ENCODE results near the gene IVD.
A peak's percentile ranks its signal among the peaks of the same experiment; 100 is the strongest.

Gene IVD

DNA sequence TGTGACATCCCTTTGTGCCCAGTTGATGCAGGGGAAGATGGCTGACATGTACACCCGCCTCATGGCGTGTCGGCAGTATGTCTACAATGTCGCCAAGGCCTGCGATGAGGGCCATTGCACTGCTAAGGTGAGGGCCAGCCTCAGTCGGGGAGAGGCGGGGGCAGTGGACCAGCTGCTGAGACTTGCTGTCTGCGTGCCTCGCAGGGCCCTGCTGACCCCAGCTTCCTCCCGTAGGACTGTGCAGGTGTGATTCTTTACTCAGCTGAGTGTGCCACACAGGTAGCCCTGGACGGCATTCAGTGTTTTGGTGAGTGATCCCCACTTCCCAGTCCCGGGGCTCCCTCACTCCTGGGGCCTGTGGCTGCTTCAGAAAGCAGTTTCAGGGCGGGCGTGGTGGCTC is 10.5 kb downstream of the IVD start:
- DNase-seq, result no peak

DNA sequence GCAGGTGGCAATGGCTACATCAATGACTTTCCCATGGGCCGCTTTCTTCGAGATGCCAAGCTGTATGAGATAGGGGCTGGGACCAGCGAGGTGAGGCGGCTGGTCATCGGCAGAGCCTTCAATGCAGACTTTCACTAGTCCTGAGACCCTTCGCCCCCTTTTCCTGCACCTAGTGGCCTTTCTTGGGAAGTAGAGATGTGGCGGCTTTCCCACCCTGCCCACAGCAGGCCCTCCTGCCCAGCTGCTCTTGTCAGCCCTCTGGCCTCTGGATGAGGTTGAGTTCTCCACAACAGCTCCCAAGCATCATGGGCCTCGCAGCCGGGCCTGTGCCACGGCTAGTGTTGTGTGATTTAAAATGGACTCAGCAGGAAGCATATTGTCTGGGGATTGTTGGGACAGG is 12.5 kb downstream of the IVD start:
- DNase-seq, result no peak

DNA sequence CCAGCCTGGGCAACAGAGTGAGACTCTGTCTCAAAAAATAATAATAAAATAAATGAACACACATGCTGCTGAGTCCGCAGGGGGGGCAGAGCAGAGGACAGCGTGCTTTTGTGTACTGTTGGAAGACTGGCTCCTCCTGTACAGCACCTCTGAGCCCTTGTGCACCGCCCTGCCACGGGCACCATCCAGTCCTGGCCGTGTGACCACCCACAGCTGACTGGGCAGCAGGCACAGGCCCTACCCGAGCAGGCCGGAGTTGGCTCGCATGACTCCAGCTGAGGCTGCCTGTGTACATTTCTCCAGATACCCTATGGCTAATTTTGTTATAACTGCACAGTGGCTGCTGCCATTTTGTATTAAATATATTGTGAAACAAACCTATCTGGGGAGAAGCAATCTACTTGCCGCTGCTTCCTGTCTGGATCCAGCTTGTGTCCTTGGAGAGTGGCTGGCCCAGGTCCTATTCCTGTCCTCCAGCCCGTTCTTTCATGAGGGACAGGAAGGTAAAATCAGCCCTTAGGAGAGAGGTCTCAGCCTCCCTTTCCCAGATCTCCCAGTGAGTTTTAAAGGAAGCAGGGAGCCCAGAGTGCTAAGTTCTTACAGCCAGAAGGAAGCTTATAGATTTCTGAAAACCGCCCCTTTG is 14.6 kb downstream of the IVD start:
- no peak for DNase-seq

DNA sequence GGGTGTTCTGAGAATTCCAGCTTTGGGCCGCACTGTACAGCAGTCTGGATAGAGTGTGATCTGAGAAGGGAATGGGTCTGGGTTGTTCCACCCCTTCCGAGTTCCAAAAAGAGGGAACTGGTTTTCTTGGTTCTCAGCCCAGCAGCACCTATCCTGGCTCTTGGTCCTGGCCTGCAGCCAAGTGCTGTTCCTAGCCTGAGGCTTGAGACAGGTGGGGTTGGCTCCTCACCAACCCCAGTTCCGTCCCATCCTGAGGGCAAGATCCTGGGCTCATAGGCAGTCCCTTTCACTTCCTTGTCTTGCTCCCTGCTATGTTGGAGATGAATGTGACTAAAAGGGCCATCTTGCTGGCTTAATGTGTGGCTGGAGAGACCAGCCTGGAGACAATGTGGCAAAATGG is 15.2 kb downstream of the IVD start:
- no peak for DNase-seq

DNA sequence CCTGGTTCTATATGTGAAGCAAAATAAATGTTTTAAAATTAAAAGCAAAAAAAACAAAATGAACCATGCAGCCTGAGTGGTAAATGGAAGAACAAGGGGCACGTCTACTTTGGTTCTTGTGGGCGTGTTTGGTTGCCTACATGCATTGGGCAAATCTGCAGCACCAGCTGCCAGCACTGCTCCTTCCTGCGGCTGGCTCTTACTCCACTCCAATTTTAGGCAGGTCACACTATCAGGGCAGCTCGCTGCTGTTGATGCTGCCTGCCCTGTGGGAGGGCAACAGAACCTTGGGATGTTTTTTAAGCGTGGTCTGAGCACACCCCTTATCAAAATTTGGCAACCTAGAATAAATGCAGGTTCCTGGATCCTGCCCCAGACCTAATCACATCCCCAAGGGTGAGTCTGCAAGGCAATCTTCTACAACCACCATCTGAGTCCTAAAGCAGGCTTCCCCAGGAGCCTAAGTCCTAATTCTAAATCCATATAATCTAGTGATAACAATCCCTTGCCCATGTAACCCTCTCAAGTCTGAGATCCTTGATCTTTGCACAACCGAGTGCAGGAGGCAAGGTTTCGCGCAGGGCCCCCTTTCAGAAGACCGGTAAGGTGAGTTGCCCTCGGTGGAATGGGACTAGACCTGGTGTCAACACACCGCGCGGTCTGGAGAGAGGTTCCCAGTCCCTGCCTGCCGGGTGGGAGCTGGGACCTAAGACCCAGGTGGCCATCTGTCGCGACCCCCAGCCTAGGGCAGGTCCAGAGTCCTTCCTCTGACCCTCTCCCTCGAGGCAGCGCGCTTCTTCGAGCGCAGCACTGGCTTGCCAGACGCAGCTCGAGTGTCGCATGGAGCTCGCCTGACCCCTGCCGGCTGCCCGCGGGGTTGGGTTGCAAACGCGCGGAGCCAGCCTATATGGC is 15.9 kb downstream of the IVD start:
- peak; percentile 55 to 82 (median 71) for DNase-seq

DNA sequence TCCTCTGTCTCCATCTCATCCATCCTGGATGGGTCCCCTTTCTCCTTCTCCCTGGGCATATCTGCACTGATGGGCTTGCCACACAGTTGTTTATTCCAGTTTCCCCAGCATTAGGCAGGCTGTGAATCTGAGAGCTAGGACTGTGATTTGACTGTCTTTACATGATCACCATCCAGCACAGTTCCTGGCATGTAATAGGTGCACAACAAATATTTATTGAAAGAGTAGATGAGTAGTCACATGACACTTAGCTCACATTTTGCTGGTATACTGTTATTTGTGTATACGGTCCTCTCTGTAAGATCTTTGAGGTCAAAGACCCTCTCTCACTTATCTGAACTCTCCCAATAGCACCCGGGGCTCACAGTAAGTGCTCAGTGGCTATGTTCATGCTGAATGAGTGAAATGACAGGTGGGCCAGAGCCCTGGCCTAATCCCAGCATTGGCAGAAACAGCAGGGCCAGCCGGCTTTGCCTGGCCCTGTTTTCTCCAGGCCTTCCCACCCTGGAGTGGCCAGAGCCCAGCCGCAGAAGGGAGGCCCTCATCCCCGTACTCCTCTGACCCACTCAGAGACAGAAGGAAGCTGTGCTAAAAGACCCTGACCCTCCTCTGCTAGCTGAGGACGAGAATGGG is 19.0 kb downstream of the IVD start:
- DNase-seq, result no peak

DNA sequence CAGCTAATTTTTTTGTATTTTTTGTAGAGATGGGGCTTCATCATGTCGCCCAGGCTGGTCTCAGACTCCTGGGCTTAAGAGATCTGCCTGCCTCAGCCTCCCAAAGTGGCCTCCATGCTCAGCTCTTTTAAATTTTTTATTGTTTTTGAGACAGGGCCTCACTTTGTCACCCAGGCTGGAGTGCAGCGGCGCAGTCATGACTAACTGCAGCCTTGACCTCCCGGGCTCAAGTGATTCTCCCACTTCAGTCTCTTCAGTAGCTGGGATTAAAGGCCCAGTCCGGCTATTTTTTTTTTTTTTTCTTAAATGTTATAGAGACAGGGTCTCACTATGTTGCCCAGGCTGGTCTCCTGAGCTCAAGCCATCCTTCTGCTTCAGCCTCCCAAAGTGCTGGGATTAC is 20.1 kb downstream of the IVD start:
- no peak for DNase-seq

DNA sequence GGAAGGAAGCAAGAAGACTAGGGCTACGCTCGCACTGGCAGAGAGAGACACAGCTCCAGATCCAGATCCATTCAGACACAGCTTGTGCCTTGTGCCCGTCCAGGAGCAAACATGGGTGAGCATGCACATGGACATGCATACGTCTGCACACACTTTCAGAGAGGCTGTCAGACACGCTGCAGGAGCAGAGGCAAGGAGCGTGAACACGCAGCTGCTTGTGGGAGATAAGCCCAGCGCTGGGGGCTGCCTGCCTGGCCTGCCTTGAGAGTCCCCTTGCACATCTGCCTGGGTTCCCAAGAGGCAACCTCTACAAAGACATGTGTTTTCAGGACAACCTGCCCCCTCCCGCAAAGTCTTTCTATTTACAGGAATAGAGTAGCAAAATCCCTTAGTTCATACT is 21.6 kb downstream of the IVD start:
- DNase-seq, result no peak

DNA sequence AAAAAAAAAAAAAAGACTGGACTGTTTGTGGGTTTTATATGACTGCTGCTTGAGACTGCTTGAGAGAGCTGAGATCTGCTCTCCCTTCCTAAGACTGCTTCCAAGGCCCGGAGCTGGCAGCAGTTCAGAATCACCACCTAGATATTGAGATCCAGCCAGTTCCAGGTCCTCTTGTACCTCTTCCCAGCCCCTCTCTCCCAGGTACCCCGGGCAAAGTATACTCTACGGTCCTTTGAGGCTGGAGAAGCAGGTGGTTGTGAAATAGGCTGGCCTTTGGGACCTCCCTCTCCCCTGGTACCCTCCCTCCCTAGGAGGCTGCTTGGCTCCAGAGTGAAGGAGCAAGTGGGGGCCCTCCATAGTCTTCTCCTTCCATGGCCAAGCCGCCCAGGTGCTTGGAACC is 22.6 kb downstream of the IVD start:
- DNase-seq, result no peak

DNA sequence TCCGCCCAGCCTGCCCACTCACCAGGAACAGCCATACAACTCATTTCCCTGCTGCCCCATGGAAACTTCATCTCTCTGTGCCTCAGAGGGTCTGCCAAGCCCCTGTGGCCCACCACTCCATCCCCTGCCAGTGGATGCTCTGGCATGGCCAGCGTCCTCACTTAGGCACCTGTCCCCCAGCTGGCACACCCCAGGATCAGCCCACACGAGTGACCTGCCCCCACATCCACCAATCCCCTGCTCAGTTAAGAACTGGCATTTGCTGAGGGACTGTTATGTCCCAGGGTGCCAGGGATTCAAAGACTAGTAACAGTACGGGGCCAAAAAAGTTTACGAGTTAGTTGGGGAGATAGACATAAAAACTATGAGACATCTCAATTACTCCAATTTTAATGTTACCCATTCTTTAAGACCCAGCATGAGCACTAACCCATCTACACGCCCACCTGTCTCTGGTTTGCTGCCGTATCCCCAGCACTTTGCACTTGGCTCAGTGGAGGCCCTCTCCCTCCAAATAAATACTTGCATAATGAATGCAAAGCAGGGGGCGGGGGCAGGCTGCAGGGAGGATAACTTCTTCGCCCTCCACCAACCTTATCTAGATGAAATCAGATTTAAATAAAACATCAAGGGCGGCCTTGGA is 23.6 kb downstream of the IVD start:
- DNase-seq, result no peak

DNA sequence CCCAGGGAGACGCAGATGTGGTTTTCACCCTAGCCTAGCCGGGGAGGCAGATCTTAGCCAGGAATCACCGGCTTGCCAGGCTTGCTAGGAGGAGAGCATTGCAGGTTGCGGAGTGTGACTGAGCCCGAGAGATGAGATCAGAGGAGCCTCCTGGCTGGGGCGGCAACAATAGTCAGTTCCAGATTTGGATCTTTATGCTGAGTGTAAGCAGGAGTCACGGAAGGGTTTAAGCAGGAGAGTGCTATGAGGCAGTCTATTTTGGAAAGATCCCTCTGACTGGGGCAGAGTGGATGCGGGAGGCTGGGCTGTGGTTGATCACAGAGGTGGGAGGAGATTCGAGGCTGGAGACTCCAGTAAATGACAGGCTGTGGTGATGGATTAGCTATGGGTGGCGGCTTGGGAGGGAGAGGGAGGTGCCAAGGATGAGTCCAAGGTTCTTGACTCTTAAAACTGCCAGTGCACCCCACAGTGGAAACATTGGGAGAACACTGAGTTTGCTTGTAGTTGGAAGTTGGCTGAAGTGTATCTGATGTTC is 24.7 kb downstream of the IVD start:
- DNase-seq, result no peak

DNA sequence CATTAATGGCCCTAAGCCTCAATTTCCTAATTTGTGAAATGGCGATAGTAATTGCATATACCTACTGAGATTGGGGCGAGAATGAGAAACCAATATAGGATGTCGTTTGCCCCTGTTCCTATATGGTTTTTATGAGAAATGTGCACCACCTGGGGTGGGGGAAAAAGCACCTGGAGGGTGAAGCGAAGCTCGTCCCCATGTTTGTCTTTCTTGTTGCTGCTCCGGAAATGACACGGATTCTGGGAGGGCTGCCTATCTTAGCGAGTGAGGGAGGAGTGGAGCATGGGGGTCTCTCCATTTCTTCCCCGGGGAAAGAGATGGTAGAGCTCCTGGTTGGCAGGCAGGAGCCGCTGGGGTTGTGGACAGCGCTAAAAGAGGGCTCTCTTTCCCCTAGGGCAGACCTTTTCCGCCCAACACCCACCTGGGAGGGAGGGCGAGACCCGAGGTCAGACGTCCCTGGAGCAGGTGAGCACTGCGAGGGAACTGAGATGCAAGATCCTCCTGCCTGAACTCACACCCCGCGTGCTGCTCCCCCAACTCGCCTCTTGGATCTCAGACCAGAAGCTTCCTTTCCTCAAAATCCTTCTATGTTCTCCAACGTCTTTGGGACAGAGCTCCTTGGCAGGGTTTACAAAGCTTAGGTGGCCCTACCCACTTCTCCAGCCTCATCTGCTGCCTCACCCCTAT is 29.6 kb downstream of the IVD start:
- peak in 1 of 6 experiments; percentile 6 for DNase-seq

DNA sequence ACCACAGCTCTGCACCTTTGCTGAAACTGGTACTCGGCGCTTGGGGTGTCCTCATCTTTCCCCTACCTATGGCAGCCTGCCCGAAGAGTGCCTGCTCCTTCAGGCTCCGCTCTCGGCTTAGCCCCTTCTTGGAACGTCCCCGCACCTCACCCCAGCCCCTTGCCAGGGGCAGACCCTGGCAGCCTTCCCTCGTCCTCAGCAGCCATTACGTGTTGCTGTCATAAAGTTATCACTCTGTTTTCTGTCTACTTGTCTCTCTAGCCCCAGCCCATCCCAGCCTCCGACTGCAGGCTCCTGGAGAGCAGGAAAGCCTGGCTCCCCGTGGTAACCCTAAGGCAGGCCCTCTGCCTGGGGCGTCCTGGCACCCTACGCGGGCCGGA is 30.1 kb downstream of the IVD start:
- DNase-seq, result peak in 1 of 6 experiments; percentile 9

DNA sequence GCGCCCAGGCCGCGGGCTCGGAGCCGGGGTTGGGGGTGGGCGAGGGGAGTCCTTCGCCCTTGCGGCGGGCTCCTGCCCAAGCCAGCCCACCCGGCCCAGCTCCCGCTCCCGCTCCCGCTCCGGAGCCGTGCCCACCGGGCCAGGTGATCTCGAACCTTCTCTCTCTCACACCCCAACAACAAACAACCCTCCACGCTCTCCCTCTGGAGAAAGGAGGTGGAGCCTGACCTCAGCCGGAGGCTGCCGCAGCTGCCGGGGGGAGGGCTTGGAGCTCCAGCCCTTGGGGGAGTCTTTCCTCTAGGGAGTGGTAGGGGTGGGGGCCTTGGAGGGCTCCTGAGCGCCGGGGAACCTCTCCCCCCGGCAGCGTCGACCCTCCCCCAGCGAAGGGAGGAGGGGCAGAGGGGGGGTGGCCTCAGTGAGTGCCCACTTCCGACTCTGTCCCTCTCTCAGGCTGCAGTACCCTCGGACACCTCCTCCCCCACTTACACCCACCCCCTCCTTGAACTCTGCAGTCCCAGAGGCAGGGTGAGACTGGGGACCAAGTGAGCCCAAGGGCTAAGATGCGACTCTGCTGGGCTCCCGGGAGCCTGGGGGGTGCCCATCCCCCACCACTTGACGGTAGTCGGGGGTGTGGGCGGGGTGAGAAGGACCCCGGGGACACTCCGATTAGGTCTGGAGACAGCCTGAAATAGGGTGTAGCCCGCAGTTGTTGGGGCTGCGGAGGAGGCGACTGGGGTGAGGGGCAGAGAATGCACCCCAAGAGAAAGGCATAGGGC is 30.7 kb downstream of the IVD start:
- peak in 5 of 6 experiments; percentile 7 to 46 (median 15) for DNase-seq

DNA sequence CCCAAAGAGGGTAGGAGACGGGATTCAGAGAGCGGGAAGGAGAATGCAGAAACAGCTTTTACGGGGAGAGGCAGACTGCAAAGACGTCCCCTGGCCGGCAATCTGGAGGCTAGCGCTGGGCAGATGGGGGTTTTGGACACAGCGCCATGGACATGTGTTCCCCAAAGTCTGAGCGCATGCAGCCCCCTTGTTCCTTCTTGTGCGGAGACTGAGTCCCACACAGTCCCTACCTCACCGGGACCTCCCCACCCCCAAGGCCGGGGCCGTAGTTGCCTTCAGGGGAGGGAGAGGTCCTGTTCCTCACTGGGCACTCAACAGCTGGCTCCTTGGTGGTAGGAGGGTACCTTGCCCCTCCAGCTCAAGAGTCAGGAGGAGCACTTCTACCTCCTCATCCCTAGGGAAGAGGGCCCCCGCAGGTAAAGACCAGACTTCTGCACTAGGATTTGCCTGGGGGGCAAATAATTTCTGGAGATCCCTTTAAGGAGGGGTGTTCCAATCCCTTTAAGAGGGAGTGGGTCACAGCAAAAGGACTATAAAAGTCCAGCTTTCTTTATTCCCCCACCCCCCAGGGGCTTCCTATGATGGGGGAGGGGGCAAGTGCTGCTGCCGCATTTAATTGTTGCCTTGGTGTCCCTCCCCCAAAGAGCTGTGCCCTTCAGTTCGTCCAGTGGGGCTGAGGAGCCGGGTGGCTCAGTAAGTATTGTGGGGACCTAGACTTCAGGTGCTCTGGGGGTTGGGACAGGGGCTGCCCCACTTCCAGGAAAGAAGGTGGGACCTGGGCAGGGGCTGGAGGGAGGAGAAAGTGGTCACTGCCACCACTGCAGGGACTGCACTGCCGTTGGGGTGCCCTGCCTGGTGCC is 31.5 kb downstream of the IVD start:
- no peak for DNase-seq

DNA sequence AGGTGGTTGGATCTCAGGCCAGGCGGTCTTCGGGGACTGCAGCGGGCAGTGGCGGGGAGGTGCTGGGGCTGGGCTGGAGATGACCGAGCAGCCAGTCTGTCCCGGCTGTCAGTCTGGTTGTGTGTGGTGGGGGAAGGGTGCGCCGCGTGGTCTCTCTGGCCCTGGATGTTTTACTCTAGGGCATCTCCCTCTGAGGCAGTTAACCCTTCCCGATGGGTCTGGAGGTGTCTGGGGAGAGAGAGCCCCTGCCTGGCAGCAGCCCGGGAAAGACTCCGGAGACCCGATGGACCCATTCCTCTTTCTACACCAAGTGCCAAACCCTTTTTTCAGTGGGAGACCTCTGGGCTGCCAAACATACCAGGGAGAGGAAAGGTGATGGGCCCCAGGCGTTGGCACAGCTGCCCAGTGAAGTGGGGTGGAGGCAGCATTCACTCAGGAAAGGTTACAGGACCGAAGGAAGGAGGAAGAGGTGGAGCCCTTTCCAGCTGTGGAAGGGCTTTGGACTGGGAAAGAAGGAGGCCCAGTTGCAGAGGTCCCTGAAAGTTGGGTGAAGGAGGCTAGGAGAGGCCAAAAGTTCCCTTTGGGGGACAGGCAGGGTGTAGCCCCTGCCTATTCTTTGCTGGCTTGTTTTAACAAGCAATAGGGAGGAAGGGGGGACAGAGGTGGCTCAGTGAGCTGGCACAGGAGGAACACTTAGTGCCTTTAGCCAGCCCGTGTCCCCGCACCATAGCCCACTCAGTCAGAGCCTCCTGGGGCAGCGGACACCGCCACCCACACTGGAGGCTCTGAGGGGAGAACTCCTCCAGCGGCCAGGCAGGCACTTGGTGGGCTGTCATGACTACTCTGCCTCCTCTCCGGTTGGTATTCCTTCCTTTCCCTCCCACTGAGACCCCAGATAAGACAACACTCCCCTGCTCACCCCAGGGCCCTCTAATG is 32.4 kb downstream of the IVD start:
- DNase-seq, result no peak

DNA sequence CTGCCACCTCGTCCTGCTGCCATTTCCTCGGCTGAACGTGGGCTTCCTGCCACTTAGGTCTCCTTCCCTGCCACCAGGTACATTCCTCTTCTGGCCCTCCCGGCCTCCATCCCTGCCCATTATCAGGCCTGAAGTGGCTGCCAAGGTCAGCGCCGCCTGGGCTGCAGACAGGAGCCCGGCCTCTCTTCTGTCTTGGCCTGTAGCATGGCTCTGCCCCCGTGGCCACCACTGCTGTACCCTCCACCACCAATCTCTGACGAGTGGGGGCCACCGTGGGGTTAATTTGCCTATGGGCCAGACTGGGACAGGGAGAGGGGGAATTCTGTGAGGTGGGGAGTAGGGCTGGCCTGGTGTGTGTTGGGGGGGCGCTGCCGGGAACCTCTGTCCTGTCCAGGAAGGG is 33.1 kb downstream of the IVD start:
- DNase-seq, result no peak

DNA sequence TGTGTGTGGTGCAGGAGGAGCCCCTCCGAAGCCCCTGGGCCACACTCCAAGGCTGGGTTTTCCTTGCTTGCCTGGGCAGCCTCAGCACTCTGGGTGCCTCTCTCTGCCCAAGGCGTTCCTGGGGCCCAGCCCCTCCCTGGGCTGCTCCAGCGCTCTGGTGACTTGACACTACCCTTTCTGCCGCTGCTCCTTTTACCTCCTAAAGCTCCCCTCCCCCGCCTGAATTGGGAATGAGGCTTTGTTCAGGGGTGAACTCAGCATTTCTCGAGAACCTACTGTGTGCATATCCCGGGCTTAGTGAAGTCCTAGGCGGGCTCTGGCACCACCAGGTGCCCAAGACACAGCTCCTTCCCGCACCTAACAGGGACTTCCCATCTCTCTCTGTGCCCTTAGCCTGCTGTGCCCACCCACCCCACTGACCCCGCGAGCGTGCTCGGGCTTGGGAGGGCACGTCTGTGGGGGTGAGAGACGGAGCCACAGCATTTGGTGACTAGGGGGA is 33.9 kb downstream of the IVD start:
- no peak for DNase-seq

Data from stimulated activated naive CD4-positive, alpha-beta T cell (primary cell).